ENCODE data around the gene KTI12. TPM values are rescaled to one million over a fixed set of nuclear protein-coding genes. Genes with fewer than 3 reads are reported as not detected.

The KTI12 gene
- total and polyA plus RNA-seq, 9 donors, result 7.1 to 14.1 (median 11.4) TPM

GRCh38 chr1:51982161-51982560 is 51.4 kb downstream of the KTI12 start:
- Histone ChIP-seq H3K36me3 (no peaks in the 10 kb centered on the region), H3K27me3 (no peaks in the 10 kb centered on the region), H3K4me1 (ENCODE audit: insufficient read depth) (no peaks in the 10 kb centered on the region), H3K27ac (no peak overlapping the region), H3K4me3 (no peak overlapping the region), H3K9me3 (no peaks in the 10 kb centered on the region)
- WGBS, 3 donors, result 90 to 95% (median 93%) methylated on average over 3 of the region's 3 CpGs
- no peak for DNase-seq
- no peak for TF ChIP-seq POLR2A (IDR thresholded peaks at IDR 0.05)
- TF ChIP-seq EP300 (IDR thresholded peaks at IDR 0.05), result no peak
- TF ChIP-seq CTCF (IDR thresholded peaks at IDR 0.05), result no peak
- intact Hi-C loops (cut with DNase I), result no loop called here

Small RNA genes within 50 kb of the gene (small RNA-seq; reads per million reads assigned to genes)
- gene RN7SL290P, result not detected

Other genes starting within 250 kb of the KTI12 start
- gene NRDC, start 155.1 kb downstream of the KTI12 start, total RNA-seq, result 100 to 1,000 TPM in 3 of 7 donors, 10 to 100 TPM in 4; 55.7 to 121 (median 88.6) TPM
- 10 to 100 TPM; 46.1 to 88.3 TPM for gene NRDC, start 155.1 kb downstream of the KTI12 start, polyA plus RNA-seq
- 1 to 10 TPM; 1.1 to 8.2 (median 4.0) TPM for gene RAB3B, start 43.1 kb downstream of the KTI12 start, total RNA-seq
- 1 to 10 TPM; 1.1 to 1.9 TPM for gene RAB3B, start 43.1 kb downstream of the KTI12 start, polyA plus RNA-seq
- 10 to 100 TPM; 33.0 to 52.8 (median 41.0) TPM for gene TXNDC12, start 21.4 kb upstream of the KTI12 start, total RNA-seq
- 10 to 100 TPM; 27.3 to 29.4 TPM for gene TXNDC12, start 21.4 kb upstream of the KTI12 start, polyA plus RNA-seq
- 10 to 100 TPM; 37.8 to 68.1 (median 61.9) TPM for gene BTF3L4, start 22.5 kb upstream of the KTI12 start, total RNA-seq
- gene BTF3L4, start 22.5 kb upstream of the KTI12 start, polyA plus RNA-seq, result 10 to 100 TPM; 51.9 to 73.9 TPM
- 10 to 100 TPM; 28.0 to 40.8 (median 34.1) TPM for gene ZFYVE9, start 108.3 kb upstream of the KTI12 start, total RNA-seq
- 10 to 100 TPM; 12.9 to 28.0 TPM for gene ZFYVE9, start 108.3 kb upstream of the KTI12 start, polyA plus RNA-seq

Measured in ovary (tissue), 9 donors.